Ovary (tissue), 9 donors: ENCODE measurements around the gene IGSF9B. TPM values are rescaled to one million over a fixed set of nuclear protein-coding genes. Genes with fewer than 3 reads are reported as not detected.

Experiments used
- DNase-seq, 5 donors: peaks; one replicate each; pipeline ENCODE4 v3.0.0-alpha.2; 2019 to 2020
- H3K27ac ChIP-seq, 2 donors: fragments of 200-600 bp; one replicate each; pipeline versions ENCODE4 v1.5.1 to v1.8.0; 2019 to 2022
- H3K27me3 ChIP-seq: fragments of 200-600 bp; one replicate; pipeline ENCODE4 v1.8.0; 2022
- H3K36me3 ChIP-seq: fragments of 200-600 bp; sonication (generic); one replicate; pipeline ENCODE4 v1.5.1; 2019
- H3K4me1 ChIP-seq: one replicate; pipeline ENCODE4 v1.8.1; 2013; ENCODE audit warnings: mild to moderate bottlenecking, moderate library complexity; ENCODE audit not compliant: insufficient read depth
- H3K4me3 ChIP-seq: fragments of 200-600 bp; sonication (generic); one replicate; pipeline ENCODE4 v1.5.1; 2017
- H3K9me3 ChIP-seq, 2 donors: fragments of 200-600 bp in 1 of 2; sonication (generic) in 1 of 2; one replicate each; pipeline versions ENCODE4 v1.5.1 to v1.8.1; 2013 to 2019; ENCODE audit warnings: mild to moderate bottlenecking in 1 of 2, moderate library complexity in 1 of 2
- CTCF ChIP-seq, 3 donors: fragments of 450-650 bp in 2 of 3; fragments of 200-600 bp in 1 of 3; IDR thresholded peaks; one replicate each; pipeline versions ENCODE4 v1.5.1 to v1.8.0; 2016 to 2022; ENCODE audit warnings: antibody characterized with exemption in 3 of 3, mild to moderate bottlenecking in 1 of 3
- EP300 ChIP-seq: sonication (generic); formaldehyde crosslinking; IDR thresholded peaks from one replicate; pipeline ENCODE4 v1.6.1; 2017; ENCODE audit warnings: antibody characterized with exemption
- POLR2A ChIP-seq: fragments of 450-650 bp; IDR thresholded peaks from one replicate; pipeline ENCODE4 v1.6.1; 2017; ENCODE audit warnings: antibody characterized with exemption, mild to moderate bottlenecking, moderate library complexity
- WGBS, 3 donors: extraction: QIAGEN DNeasy Blood & Tissue Kit in 1 of 3; methylation state at CpG; one replicate each; pipeline versions ENCODE4 v1.1.5 to v1.1.7; 2013 to 2017; 5-methylcytosine and 5-hydroxymethylcytosine counted together
- intact Hi-C, 4 donors: fragments of 100-400 bp; cut with DNase I; formaldehyde crosslinking; loops; one replicate each; pipeline versions ENCODE4 v1.11.0 to v1.15.1; 2022 to 2023
- polyA plus RNA-seq, 2 donors: library from polyadenylated mRNA; stranded (reverse); fragments of 200-250 nt in 1 of 2; fragments of 350-450 nt in 1 of 2; fragmentation: Illumina TruSeq in 1 of 2; extraction: RNeasy Lipid Tissue Mini Kit (QIAGEN cat#74804) in 1 of 2; gene quantifications; one replicate each; pipeline ENCODE4 v1.2.3, GENCODE V29; 2013 to 2014
- total RNA-seq, 7 donors: library from RNA; depleted of rRNA in 2 of 7; stranded (reverse); fragments of >200 nt in 2 of 7; fragmentation: NEBNext Ultra II Directional in 3 of 7; extraction: Animal tissue kit (Norgen Biotek cat#: 25700) in 3 of 7; gene quantifications; one replicate each; pipeline versions ENCODE4 v1.1.0 to v1.2.4, GENCODE V29; 2016 to 2023
- donor health status: DM: no; HTN: no; CAD: no; lungs with moderate emphysema.
- donor health status: DM: no; HTN: no; CAD: no.
- donor health status: Bipolar disorder and iron deficiency.
- donor health status: DM: yes; HTN: yes; CAD: no.
- donor health status: DM: no; HTN: no; CAD: no.
- donor health status: DM: yes; HTN: yes; CAD: no.

The IGSF9B gene
- total and polyA plus RNA-seq, 9 donors, result 0.48 to 15.4 (median 4.7) TPM

- Histone ChIP-seq H3K36me3 (no peaks in the 10 kb centered on the region), H3K9me3 (no peaks in the 10 kb centered on the region), H3K4me3 (no peak overlapping the region), H3K4me1 (no peaks in the 10 kb centered on the region), H3K27me3 (no peaks in the 10 kb centered on the region), H3K27ac (no peak overlapping the region)
- DNase-seq, result no peak
- 63 to 71% (median 71%) methylated on average over 10 of the region's 10 CpGs for WGBS, 3 donors
- TF ChIP-seq EP300, result no peak
- TF ChIP-seq POLR2A, result no peak
- no peak for TF ChIP-seq CTCF (IDR thresholded peaks at IDR 0.05)
- intact Hi-C loops, result no loop called here
Measured at GRCh38 chr11:133965031-133965601, 8.3 kb upstream of the IGSF9B start.

- Histone ChIP-seq H3K4me1 (no peaks in the 10 kb centered on the region), H3K27me3 (no peaks in the 10 kb centered on the region), H3K9me3 (no peaks in the 10 kb centered on the region), H3K4me3 (no peak overlapping the region), H3K36me3 (no peaks in the 10 kb centered on the region), H3K27ac (no peak overlapping the region)
- intact Hi-C loops, result no loop called here
- no peak for DNase-seq
- TF ChIP-seq POLR2A, result no peak
- no peak for TF ChIP-seq CTCF (IDR thresholded peaks at IDR 0.05)
- no peak for TF ChIP-seq EP300
- 83 to 85% (median 85%) methylated on average over 7 of the region's 7 CpGs for WGBS, 3 donors
Measured at GRCh38 chr11:133964356-133964755, 7.6 kb upstream of the IGSF9B start.

- no peak for DNase-seq
- Histone ChIP-seq H3K36me3 (no peaks in the 10 kb centered on the region), H3K9me3 (no peaks in the 10 kb centered on the region), H3K4me3 (no peak overlapping the region), H3K27me3 (no peaks in the 10 kb centered on the region), H3K4me1 (no peaks in the 10 kb centered on the region), H3K27ac (no peak overlapping the region)
- intact Hi-C loops, result no loop called here
- WGBS, 3 donors, result 80 to 88% (median 83%) methylated on average over 8 of the region's 8 CpGs
- TF ChIP-seq EP300 (no peak), POLR2A (no peak), CTCF (IDR thresholded peaks at IDR 0.05) (no peak)
Measured at GRCh38 chr11:133961890-133962289, 5.1 kb upstream of the IGSF9B start.

GRCh38 chr11:133957900-133958299, 1.1 kb upstream of the IGSF9B start:
- no peaks in the 10 kb centered on the region for H3K9me3 ChIP-seq
- H3K4me3 ChIP-seq, result no peak overlapping the region
- no peak overlapping the region for H3K27ac ChIP-seq
- intact Hi-C loops, result loop anchor here in 2 of 4 donors (5.0 to 10.0 kb wide), 2 partner anchors 77 to 89 kb away; no protein-coding TSS in a partner anchor
- peak in 2 of 5 donors; percentile 24 to 57 for DNase-seq
- 8 to 20% (median 12%) methylated on average over 7 of the region's 7 CpGs for WGBS, 3 donors
- TF ChIP-seq EP300 (no peak), POLR2A (no peak), CTCF (IDR thresholded peaks at IDR 0.05) (no peak)
- no peaks in the 10 kb centered on the region for H3K36me3 ChIP-seq
- no peaks in the 10 kb centered on the region for H3K27me3 ChIP-seq
- H3K4me1 ChIP-seq, result no peaks in the 10 kb centered on the region
